HG03439 (cell line): Measurements from ENCODE around the gene ZFYVE19.

ENCODE experiments used
- ATAC-seq: cut with Tn5 transposase; IDR thresholded peaks from one replicate; pipeline ENCODE4 v1.9.1; 2021; ENCODE audit warnings: mild to moderate bottlenecking, moderate library complexity; ENCODE audit not compliant: unreplicated experiment

The ZFYVE19 gene

GRCh38 chr15:40812721-40813425 is 6.0 kb downstream of the ZFYVE19 start:
- no peak for ATAC-seq

DNA sequence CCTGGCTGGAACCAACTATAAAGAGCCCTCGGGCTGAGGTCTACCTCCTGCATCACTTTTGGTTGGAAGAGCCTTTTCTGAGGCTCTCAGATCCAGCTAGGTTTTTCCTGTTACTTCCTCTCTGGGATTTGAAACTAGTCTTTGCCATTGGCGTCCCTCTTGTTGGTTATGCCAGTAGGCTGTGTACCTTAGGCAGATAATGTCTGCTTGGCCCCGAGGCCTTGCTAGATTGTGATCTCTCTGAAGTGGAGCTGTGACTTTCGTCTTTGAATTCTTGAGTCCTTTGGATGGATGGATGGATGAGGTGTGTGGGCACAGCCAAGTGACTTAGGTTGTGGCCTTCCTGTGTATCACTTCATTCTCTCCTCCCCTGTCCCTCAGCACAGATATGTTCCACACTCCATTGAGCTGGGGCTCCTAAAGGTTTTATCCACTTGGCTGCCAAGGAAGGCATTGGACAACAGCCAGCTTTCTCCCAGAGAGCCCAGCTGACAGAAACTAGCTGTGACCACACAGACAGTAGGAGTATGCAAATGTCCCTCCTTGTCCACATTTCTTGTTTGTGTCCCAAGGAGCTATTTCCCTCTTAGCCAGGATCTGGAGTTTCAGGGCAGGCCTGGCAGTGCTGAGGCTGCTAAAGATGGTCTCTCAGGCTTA is 8.3 kb downstream of the ZFYVE19 start:
- ATAC-seq = no peak

GRCh38 chr15:40819048-40819447 is 12.2 kb downstream of the ZFYVE19 start:
- ATAC-seq = no peak

DNA sequence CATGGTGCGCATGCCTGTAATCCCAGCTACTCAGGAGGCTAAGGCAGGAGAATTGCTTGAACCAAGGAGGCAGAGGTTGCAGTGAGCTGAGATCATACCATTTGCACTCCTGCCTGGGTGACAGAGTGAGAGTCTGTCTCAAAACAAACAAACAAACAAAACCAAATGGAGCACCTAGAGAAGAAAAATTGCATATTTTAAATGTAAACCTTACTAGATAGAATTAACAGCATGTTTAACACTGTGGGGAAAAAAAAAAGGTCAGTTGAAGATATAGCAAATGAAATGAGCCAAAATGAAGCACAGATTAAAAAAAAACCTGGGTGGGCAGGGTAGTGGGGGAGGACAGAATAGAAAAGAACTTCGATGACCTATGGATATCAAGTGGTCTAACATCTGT is 14.3 kb downstream of the ZFYVE19 start:
- no peak for ATAC-seq

GRCh38 chr15:40823572-40824343 is 16.9 kb downstream of the ZFYVE19 start:
- ATAC-seq = no peak

- no peak for ATAC-seq
These were observed 19.0 kb downstream of the ZFYVE19 start for GRCh38 chr15:40825661-40826422.

DNA sequence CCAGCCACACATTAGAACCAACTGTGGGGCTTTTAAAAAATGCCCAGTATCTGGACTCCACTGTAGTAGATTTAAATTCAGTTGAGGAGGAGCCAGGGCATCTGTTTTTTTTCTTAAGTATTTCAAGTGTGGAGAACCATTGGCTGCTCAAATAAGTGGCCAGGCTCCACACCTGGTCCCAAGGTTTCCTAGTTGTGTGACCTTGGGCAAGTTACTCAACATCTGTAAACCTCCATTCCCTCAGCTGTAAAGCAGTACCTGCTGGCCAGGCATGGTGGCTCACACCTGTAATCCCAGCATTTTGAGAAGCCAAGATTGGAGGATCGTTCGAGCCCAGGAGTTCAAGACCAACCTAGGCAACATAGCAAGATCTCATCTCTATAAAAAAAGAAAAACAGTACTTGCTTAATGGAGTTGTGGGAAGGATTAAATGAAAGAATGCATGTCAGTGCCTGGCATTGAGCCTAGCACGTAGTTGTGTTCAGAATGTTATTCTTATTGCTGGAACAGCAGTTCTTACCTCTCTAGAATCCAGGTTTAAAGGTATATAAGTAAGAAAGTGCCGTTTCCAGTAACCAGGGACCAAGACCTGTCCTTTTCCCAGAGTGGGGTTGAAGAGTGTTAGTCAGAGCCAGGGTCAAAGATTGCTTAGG is 19.7 kb downstream of the ZFYVE19 start:
- ATAC-seq = no peak

GRCh38 chr15:40828447-40829036 is 21.7 kb downstream of the ZFYVE19 start, which contains the start of gene PPP1R14D:
TSS of gene PPP1R14D (minus strand) at chr15:40828708. CDS start at chr15:40828641, 67 bp downstream.
- no peak for ATAC-seq

- ATAC-seq = no peak
These were observed 22.2 kb downstream of the ZFYVE19 start for GRCh38 chr15:40829115-40829514.

DNA sequence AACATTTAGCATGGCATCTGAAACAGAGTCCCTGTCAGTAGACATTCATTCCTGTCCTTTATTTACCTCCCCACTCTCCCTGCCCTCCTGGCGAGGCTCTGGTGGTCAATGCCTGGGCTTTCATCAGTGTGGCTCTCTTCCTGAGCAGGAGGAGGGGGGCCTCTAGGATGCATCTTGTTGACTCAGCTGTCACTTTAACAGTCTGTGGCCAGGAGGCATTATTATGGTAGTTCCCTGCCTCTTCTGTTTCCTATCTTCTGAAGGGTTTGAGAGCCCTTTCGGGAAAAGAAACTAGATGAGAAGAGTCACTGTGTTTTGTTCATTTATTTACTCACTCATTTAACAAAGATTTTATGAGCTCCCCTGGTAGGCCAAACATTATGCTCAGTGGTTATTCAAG is 24.0 kb downstream of the ZFYVE19 start:
- no peak for ATAC-seq

DNA sequence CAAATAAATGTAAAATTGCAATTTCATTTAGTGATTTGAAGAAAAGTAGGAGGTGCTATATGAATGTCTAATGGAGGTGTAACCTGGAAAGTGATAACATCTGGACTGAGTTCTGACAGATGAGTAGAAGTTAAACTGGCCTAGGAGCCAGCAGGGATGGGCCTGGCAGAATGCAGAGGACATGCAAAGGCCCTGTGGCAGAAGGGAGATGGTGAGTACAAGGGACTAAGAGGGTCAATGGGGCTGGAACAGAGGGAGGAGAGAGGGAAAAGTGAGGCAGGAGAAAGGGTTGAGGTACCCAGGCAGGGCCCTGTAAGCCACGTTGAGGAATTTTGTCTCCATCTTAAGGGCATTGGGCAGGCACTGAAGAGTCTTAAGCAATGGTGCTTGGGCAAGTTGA is 25.0 kb downstream of the ZFYVE19 start:
- ATAC-seq = no peak

DNA sequence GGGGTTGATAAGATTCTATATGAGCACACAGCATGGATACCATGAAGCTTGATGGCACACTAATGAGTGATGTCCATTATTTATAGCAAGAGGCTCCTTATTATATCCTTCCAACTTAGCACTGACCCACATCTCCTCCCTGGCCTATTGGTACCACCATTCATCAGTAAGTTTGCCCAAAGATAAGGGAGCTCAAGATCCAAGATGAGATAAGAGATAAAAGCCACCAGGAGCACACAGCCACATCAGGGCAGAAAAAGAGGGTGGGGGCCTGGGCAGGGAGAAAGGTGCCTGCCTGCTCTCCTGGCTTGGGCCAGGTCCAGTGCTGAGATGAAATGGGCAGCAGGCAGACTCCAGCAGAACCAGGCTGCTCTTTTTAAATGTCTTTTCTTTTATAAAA is 26.0 kb downstream of the ZFYVE19 start:
- no peak for ATAC-seq

GRCh38 chr15:40836020-40836419 is 29.1 kb downstream of the ZFYVE19 start:
- no peak for ATAC-seq

- ATAC-seq = no peak
These were observed 31.9 kb downstream of the ZFYVE19 start for GRCh38 chr15:40838756-40839155.

- ATAC-seq = no peak
These were observed 34.9 kb downstream of the ZFYVE19 start for GRCh38 chr15:40841741-40842140.

GRCh38 chr15:40843261-40843884 is 36.5 kb downstream of the ZFYVE19 start:
- ATAC-seq = no peak

- ATAC-seq = no peak
These were observed 37.2 kb downstream of the ZFYVE19 start, which contains the start of gene SPINT1 for GRCh38 chr15:40843885-40844695. TSS of gene SPINT1 (plus strand) at chr15:40844048. CDS start at chr15:40844555, 507 bp downstream.

DNA sequence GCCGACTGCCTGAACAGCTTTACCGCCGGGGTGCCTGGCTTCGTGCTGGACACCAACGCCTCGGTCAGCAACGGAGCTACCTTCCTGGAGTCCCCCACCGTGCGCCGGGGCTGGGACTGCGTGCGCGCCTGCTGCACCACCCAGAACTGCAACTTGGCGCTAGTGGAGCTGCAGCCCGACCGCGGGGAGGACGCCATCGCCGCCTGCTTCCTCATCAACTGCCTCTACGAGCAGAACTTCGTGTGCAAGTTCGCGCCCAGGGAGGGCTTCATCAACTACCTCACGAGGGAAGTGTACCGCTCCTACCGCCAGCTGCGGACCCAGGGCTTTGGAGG is 37.8 kb downstream of the ZFYVE19 start:
- ATAC-seq = no peak

GRCh38 chr15:40845036-40845435 is 38.1 kb downstream of the ZFYVE19 start:
- no peak for ATAC-seq
